ENCODE data around the gene CRTC2. TPM values are rescaled to one million over a fixed set of nuclear protein-coding genes. Genes with fewer than 3 reads are reported as not detected.
"Not testable (repeated sequence)": the region's sequence is repeated elsewhere in the genome, so short reads cannot be mapped to it uniquely, and the experiment has no call there.

CRTC2 gene
- total RNA-seq, 4 donors from 2014 or later = 17.4 to 43.7 (median 23.4) TPM

DNA sequence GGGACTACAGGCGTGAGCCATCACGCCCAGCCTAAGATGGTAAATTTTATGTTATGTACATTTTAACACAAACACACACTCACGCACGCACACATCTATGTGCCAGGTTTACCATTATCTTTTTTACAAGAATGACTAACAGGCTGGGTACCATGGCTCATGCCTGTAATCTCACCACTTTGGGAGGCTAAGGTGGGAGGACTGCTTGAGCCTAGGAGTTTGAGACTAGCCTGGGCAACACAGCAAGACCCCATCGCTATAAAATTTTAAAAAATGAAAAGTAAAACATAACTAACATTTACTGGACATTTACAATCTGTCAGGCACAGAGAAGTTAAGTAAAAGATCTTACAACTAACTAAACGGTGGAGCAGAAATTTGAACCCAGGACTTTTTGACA lies 50.3 kb downstream of the CRTC2 start:
- H3K27ac ChIP-seq = no peak overlapping the region
- no peaks in the 10 kb centered on the region for H3K9me3 ChIP-seq
- DNase-seq (ENCODE audit: low spot score in 2 of 2) = no peak
- peaks cover 0 to 19% (median 0%) of the 10 kb centered on the region in 4 donors for H3K4me1 ChIP-seq
- H3K4me3 ChIP-seq = no peak overlapping the region
- TF ChIP-seq, protein P1, sequence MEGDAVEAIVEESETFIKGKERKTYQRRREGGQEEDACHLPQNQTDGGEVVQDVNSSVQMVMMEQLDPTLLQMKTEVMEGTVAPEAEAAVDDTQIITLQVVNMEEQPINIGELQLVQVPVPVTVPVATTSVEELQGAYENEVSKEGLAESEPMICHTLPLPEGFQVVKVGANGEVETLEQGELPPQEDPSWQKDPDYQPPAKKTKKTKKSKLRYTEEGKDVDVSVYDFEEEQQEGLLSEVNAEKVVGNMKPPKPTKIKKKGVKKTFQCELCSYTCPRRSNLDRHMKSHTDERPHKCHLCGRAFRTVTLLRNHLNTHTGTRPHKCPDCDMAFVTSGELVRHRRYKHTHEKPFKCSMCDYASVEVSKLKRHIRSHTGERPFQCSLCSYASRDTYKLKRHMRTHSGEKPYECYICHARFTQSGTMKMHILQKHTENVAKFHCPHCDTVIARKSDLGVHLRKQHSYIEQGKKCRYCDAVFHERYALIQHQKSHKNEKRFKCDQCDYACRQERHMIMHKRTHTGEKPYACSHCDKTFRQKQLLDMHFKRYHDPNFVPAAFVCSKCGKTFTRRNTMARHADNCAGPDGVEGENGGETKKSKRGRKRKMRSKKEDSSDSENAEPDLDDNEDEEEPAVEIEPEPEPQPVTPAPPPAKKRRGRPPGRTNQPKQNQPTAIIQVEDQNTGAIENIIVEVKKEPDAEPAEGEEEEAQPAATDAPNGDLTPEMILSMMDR (IDR thresholded peaks at IDR 0.05) = no peak
- no peak for TF ChIP-seq EP300 (IDR thresholded peaks at IDR 0.05)
- no peak for TF ChIP-seq POLR2A (IDR thresholded peaks at IDR 0.05)
- H3K27me3 ChIP-seq = no peaks in the 10 kb centered on the region
- H3K36me3 ChIP-seq = peaks cover 0 to 15% (median 3%) of the 10 kb centered on the region in 3 donors
- 93 to 94% methylated on average over 6 of the region's 6 CpGs for WGBS, 2 donors

DNA sequence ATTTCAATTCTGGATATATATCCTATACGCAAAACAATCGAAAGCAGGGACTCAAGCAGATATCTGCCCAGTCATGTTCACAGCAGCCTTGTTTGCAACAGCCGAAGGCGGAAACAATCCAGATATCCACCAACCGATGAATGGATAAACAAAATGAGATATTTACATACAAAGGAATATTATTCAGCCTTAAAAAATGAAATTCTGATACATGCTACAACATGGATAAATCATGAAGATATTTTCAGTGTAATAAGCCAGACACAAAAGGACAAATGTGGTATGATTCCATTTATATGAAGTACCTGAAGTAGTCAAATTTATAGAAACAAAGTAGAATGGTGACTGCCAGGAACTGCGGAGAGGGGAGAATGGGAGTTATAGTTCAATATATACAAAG lies 51.3 kb downstream of the CRTC2 start:
- H3K27ac ChIP-seq = no peak overlapping the region
- H3K27me3 ChIP-seq = no peaks in the 10 kb centered on the region
- H3K4me1 ChIP-seq = peaks cover 0 to 19% (median 0%) of the 10 kb centered on the region in 4 donors
- DNase-seq (ENCODE audit: low spot score in 2 of 2) = no peak
- H3K4me3 ChIP-seq = no peak overlapping the region
- H3K9me3 ChIP-seq = no peaks in the 10 kb centered on the region
- H3K36me3 ChIP-seq = peaks cover 0 to 22% (median 3%) of the 10 kb centered on the region in 3 donors
- WGBS, 2 donors = 86 to 89% methylated on average over 6 of the region's 6 CpGs
- TF ChIP-seq, protein P1 (IDR thresholded peaks at IDR 0.05) = no peak
- TF ChIP-seq EP300 (IDR thresholded peaks at IDR 0.05) (no peak), POLR2A (IDR thresholded peaks at IDR 0.05) (no peak)

DNA sequence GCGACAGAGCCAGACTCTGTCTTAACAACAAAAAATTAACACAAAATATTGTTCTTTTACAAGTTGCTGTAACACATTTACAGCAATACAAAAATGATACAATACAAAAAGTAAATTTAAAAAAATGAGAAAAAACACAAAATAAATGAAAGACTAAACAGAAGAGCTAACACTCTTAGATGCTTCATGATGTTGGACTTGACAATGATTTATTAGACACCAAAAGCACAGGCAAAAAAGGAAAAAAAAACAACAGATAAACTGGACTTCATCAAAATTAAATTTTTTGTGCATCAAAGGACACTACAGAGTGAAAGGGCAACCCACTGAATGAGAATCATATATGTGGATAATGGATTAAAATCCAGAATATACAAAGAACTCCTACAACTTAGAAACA lies 52.0 kb downstream of the CRTC2 start:
- H3K27me3 ChIP-seq = no peaks in the 10 kb centered on the region
- H3K9me3 ChIP-seq = no peaks in the 10 kb centered on the region
- peaks cover 0 to 20% (median 0%) of the 10 kb centered on the region in 4 donors for H3K4me1 ChIP-seq
- no peak overlapping the region for H3K4me3 ChIP-seq
- no peak overlapping the region for H3K27ac ChIP-seq
- no peak for DNase-seq (ENCODE audit: low spot score in 2 of 2)
- WGBS, 2 donors = 93 to 96% methylated on average over 1 of the region's 1 CpG
- TF ChIP-seq POLR2A (IDR thresholded peaks at IDR 0.05) = no peak
- peaks cover 0 to 22% (median 3%) of the 10 kb centered on the region in 3 donors for H3K36me3 ChIP-seq

DNA sequence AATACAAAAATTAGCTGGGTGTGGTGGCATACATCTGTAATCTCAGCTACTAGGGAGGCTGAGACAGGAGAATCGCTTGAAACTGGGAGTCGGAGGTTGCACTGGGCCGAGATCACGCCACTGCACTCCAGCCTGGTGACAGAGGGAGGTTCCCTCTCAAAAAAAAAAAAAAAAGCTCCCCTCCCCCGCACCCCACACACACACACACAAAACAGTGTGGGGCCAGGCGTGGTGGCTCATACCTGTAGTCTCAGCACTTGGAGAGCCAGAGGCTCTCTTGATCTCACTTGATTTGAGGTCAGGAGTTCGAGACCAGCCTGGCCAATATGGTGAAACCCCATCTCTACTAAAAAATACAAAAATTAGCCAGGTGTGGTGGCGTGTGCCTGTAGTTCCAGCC lies 52.5 kb downstream of the CRTC2 start:
- not testable (repeated sequence) for H3K4me3 ChIP-seq; DNase-seq (ENCODE audit: low spot score in 2 of 2); H3K9me3 ChIP-seq; H3K27me3 ChIP-seq; H3K27ac ChIP-seq
- 96% methylated on average over 8 of the region's 8 CpGs for WGBS, 2 donors
- peaks cover 0 to 22% (median 3%) of the 10 kb centered on the region in 3 donors for H3K36me3 ChIP-seq
- peaks cover 0 to 25% (median 0%) of the 10 kb centered on the region in 4 donors for H3K4me1 ChIP-seq

DNA sequence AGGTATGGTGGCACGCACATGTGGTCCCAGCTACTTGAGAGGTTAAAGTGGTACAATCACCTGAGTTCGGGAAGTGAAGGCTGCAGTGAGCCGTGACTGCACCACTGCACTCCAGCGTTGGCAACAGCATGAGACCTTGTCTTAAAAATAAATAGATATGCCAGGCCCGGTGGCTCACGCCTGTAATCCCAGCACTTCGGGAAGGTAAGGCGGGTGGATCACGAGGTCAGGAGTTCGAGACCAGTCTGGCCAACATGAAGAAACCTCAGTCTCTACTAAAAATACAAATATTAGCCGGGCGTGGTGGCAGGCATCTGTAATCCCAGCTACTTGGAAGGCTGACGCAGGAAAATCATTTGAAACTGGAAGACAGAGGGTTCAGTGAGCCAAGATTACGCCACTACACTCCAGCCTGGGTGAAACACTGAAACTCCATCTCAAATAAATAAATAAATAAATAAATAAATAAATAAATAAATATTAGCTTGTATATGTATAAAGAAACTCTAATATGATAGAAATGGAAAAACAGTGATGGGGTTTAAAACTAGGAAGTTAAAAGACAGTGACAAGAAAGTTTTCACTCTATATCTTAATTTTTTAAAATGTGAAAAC lies 54.5 kb downstream of the CRTC2 start:
- peaks cover 0 to 30% (median 3%) of the 10 kb centered on the region in 3 donors for H3K36me3 ChIP-seq
- no peaks in the 10 kb centered on the region for H3K27me3 ChIP-seq
- no peak overlapping the region for H3K4me3 ChIP-seq
- DNase-seq (ENCODE audit: low spot score in 2 of 2) = peak in 1 of 2 donors; percentile 38
- no peak for TF ChIP-seq POLR2A (IDR thresholded peaks at IDR 0.05)
- TF ChIP-seq EP300 (IDR thresholded peaks at IDR 0.05) = no peak
- TF ChIP-seq, protein P1 (IDR thresholded peaks at IDR 0.05) = no peak
- WGBS, 2 donors = 79% methylated on average over 14 of the region's 14 CpGs
- H3K9me3 ChIP-seq = no peaks in the 10 kb centered on the region
- peak overlapping the region in 2 of 4 donors; percentile 2 to 57 for H3K27ac ChIP-seq
- H3K4me1 ChIP-seq = peaks cover 0 to 25% (median 0%) of the 10 kb centered on the region in 4 donors

DNA sequence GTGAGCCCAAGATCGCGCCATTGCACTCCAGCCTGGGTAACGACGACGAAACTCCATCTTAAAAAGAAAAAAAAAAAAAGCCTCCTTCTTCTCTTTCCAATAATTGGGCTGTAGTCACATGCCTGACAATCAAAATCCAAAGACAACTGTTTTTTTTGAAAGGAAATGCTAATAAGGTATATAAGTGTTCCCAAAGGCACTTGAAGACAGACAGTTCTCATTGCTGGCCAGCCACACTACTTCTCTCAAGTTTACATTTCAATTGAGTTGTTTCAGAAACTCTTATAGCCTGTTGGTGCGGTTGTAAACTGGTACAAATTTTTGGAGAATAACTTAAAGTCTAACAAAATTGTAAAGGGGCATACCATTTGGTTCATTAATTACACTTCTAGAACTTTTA lies 58.9 kb downstream of the CRTC2 start:
- Histone ChIP-seq H3K36me3 (peaks cover 0 to 36% (median 0%) of the 10 kb centered on the region in 3 donors), H3K27ac (no peak overlapping the region), H3K4me1 (peaks cover 0 to 17% (median 0%) of the 10 kb centered on the region in 4 donors), H3K4me3 (no peak overlapping the region), H3K27me3 (no peaks in the 10 kb centered on the region), H3K9me3 (no peaks in the 10 kb centered on the region)
- no peak for DNase-seq (ENCODE audit: low spot score in 2 of 2)
- no peak for TF ChIP-seq EP300 (IDR thresholded peaks at IDR 0.05)
- TF ChIP-seq POLR2A (IDR thresholded peaks at IDR 0.05) = no peak
- TF ChIP-seq, protein P1 (IDR thresholded peaks at IDR 0.05) = no peak
- WGBS, 2 donors = 97 to 99% methylated on average over 6 of the region's 6 CpGs

Small RNA genes lying within 50 kb of the gene (small RNA-seq; reads per million reads assigned to genes)
- gene MIR6737 = not detected

Other genes with a start within 250 kb of the CRTC2 start
- gene INTS3, start 230.6 kb downstream of the CRTC2 start, total RNA-seq = 10 to 100 TPM; 66.6 to 79.5 (median 71.3) TPM
- gene SLC27A3, start 183.2 kb downstream of the CRTC2 start, total RNA-seq = 10 to 100 TPM; 38.5 to 89.4 (median 59.2) TPM
- 10 to 100 TPM; 16.8 to 26.5 (median 24.6) TPM for gene GATAD2B, start 35.6 kb downstream of the CRTC2 start, total RNA-seq
- gene DENND4B, start 11.9 kb downstream of the CRTC2 start, total RNA-seq = 10 to 100 TPM; 42.8 to 78.0 (median 56.7) TPM
- gene SLC39A1, start 4.9 kb upstream of the CRTC2 start, total RNA-seq = 100 to 1,000 TPM in 1 of 4 donors, 10 to 100 TPM in 3; 81.0 to 157 (median 92.4) TPM
- 10 to 100 TPM; 10.2 to 17.5 (median 11.4) TPM for gene CREB3L4, start 9.3 kb upstream of the CRTC2 start, total RNA-seq
- 100 to 1,000 TPM; 149 to 289 (median 241) TPM for gene JTB, start 19.1 kb upstream of the CRTC2 start, total RNA-seq
- gene RAB13, start 27.7 kb upstream of the CRTC2 start, total RNA-seq = 10 to 100 TPM; 23.0 to 60.3 (median 32.0) TPM
- 1,000 to 10,000 TPM; 1,383 to 1,928 (median 1,729) TPM for gene RPS27, start 32.1 kb upstream of the CRTC2 start, total RNA-seq
- gene NUP210L, start 196.5 kb upstream of the CRTC2 start, total RNA-seq = under 1 TPM in 3 of 4 donors, not detected in 1; under 0.01 to 0.30 (median 0.21) TPM
- gene TPM3, start 233.5 kb upstream of the CRTC2 start, total RNA-seq = 100 to 1,000 TPM; 170 to 251 (median 222) TPM
- gene CFAP141, start 247.7 kb upstream of the CRTC2 start, total RNA-seq = not detected